Measurements from ENCODE around the gene ZNF236.

DNA sequence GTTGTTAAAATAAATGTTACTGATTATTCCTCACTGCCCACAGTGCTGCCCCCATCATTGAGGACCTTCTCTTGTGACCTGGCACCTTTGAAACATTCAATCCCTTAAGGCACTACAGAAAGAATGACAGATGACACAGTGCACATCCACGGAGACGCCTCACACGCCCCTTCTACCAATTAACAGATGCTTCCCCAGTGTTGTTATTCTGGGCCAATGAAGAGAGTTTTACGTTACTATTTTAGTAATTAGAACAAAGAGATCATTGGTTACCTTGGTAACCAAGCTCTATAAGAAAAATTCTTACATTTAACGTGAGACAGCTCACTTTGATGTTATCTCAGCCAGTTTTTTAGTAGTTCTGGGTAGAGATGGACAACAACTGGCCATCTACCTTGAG lies 152.0 kb downstream of the ZNF236 start:
- TF ChIP-seq, protein P1, sequence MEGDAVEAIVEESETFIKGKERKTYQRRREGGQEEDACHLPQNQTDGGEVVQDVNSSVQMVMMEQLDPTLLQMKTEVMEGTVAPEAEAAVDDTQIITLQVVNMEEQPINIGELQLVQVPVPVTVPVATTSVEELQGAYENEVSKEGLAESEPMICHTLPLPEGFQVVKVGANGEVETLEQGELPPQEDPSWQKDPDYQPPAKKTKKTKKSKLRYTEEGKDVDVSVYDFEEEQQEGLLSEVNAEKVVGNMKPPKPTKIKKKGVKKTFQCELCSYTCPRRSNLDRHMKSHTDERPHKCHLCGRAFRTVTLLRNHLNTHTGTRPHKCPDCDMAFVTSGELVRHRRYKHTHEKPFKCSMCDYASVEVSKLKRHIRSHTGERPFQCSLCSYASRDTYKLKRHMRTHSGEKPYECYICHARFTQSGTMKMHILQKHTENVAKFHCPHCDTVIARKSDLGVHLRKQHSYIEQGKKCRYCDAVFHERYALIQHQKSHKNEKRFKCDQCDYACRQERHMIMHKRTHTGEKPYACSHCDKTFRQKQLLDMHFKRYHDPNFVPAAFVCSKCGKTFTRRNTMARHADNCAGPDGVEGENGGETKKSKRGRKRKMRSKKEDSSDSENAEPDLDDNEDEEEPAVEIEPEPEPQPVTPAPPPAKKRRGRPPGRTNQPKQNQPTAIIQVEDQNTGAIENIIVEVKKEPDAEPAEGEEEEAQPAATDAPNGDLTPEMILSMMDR (IDR thresholded peaks at IDR 0.05; ENCODE audit: poor library complexity, severe bottlenecking): no peak
- no peak for TF ChIP-seq POLR2AphosphoS5 (IDR thresholded peaks at IDR 0.05)
- no peak for TF ChIP-seq RAD21 (conservative IDR thresholded peaks at IDR 0.05)
- no peak for TF ChIP-seq MXI1 (conservative IDR thresholded peaks at IDR 0.05; ENCODE audit: poor library complexity, severe bottlenecking)
- TF ChIP-seq EZH2 (IDR thresholded peaks at IDR 0.05; ENCODE audit: borderline replicate concordance, insufficient read depth, low read length, poor library complexity, severe bottlenecking): no peak
- TF ChIP-seq, protein P2, sequence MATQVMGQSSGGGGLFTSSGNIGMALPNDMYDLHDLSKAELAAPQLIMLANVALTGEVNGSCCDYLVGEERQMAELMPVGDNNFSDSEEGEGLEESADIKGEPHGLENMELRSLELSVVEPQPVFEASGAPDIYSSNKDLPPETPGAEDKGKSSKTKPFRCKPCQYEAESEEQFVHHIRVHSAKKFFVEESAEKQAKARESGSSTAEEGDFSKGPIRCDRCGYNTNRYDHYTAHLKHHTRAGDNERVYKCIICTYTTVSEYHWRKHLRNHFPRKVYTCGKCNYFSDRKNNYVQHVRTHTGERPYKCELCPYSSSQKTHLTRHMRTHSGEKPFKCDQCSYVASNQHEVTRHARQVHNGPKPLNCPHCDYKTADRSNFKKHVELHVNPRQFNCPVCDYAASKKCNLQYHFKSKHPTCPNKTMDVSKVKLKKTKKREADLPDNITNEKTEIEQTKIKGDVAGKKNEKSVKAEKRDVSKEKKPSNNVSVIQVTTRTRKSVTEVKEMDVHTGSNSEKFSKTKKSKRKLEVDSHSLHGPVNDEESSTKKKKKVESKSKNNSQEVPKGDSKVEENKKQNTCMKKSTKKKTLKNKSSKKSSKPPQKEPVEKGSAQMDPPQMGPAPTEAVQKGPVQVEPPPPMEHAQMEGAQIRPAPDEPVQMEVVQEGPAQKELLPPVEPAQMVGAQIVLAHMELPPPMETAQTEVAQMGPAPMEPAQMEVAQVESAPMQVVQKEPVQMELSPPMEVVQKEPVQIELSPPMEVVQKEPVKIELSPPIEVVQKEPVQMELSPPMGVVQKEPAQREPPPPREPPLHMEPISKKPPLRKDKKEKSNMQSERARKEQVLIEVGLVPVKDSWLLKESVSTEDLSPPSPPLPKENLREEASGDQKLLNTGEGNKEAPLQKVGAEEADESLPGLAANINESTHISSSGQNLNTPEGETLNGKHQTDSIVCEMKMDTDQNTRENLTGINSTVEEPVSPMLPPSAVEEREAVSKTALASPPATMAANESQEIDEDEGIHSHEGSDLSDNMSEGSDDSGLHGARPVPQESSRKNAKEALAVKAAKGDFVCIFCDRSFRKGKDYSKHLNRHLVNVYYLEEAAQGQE (IDR thresholded peaks at IDR 0.05; ENCODE audit: borderline replicate concordance): no peak
- no peak for TF ChIP-seq EP300 (conservative IDR thresholded peaks at IDR 0.05; ENCODE audit: poor library complexity, severe bottlenecking)
- TF ChIP-seq TAF1 (IDR thresholded peaks at IDR 0.05; ENCODE audit: low read depth): no peak

Data from neural cell (in vitro differentiated cells).